K562 (cell line): Measurements from ENCODE around the gene SLC19A2.

ENCODE experiments used
- GABPA ChIP-seq: fragments of 200-800 bp; sonication (Bioruptor generic); conservative IDR thresholded peaks from 2 replicates; pipeline ENCODE4 v1.6.1; 2016; ENCODE audit warnings: low read depth, missing genetic modification characterization, missing compliant biosample characterization
- MTF1 ChIP-seq: fragments of 250-450 bp; sonication (Bioruptor Pico); IDR thresholded peaks from 2 replicates; pipeline ENCODE4 v1.9.0; 2021; ENCODE audit warnings: moderate library complexity, mild to moderate bottlenecking, inconsistent platforms, borderline replicate concordance
- NR4A1 ChIP-seq, 2 experiments: fragments of 250-450 bp in 1 of 2; fragments of 450-650 bp in 1 of 2; sonication (Bioruptor Pico) in 1 of 2; IDR thresholded peaks; 2 replicates each; pipeline versions ENCODE4 v1.4.0 to v1.6.1; 2016 to 2020; ENCODE audit warnings: mild to moderate bottlenecking in 2 of 2, missing compliant biosample characterization in 1 of 2, missing genetic modification characterization in 1 of 2, moderate library complexity in 1 of 2
- TF ChIP-seq, protein P1 (sequence below): sonication (generic); formaldehyde crosslinking; IDR thresholded peaks from 2 replicates; pipeline ENCODE4 v1.8.0; 2023; ENCODE audit warnings: mild to moderate bottlenecking, missing genetic modification reagents

DNA sequence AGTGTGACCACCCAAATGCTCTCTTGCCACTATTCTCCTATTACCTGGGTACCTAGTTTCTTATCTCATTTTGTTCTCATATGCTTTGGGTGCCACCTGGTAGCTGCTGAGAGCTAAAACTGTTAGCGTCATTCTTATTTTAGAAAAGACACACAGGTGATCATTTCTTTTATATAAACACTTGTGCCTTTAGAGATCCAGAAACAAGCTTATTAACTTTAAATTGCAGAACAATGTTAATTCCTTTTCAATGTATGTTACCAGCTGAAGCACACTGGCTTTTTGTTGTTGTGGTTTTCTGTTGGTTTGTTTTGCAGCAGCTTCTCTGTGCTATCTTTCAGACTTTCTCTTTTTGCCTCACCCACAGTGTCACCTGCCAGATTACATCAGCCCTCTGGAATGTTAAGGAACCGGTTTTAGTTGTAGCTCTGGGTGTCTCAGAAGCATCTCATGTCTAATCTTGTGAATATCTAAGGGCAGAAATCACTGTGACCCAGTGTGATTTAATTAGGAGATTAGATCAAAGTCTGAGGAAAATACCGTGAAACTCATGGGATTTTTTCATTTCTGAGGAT lies 43.4 kb upstream of the SLC19A2 start:
- TF ChIP-seq, protein P1, sequence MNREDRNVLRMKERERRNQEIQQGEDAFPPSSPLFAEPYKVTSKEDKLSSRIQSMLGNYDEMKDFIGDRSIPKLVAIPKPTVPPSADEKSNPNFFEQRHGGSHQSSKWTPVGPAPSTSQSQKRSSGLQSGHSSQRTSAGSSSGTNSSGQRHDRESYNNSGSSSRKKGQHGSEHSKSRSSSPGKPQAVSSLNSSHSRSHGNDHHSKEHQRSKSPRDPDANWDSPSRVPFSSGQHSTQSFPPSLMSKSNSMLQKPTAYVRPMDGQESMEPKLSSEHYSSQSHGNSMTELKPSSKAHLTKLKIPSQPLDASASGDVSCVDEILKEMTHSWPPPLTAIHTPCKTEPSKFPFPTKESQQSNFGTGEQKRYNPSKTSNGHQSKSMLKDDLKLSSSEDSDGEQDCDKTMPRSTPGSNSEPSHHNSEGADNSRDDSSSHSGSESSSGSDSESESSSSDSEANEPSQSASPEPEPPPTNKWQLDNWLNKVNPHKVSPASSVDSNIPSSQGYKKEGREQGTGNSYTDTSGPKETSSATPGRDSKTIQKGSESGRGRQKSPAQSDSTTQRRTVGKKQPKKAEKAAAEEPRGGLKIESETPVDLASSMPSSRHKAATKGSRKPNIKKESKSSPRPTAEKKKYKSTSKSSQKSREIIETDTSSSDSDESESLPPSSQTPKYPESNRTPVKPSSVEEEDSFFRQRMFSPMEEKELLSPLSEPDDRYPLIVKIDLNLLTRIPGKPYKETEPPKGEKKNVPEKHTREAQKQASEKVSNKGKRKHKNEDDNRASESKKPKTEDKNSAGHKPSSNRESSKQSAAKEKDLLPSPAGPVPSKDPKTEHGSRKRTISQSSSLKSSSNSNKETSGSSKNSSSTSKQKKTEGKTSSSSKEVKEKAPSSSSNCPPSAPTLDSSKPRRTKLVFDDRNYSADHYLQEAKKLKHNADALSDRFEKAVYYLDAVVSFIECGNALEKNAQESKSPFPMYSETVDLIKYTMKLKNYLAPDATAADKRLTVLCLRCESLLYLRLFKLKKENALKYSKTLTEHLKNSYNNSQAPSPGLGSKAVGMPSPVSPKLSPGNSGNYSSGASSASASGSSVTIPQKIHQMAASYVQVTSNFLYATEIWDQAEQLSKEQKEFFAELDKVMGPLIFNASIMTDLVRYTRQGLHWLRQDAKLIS (CRISPR knock-in tag) = no peak
- no peak for TF ChIP-seq MTF1
- TF ChIP-seq GABPA (tag) = no peak
- no peak for TF ChIP-seq NR4A1 (CRISPR knock-in tag; IDR thresholded peaks at IDR 0.05)
- TF ChIP-seq NR4A1 (tag; IDR thresholded peaks at IDR 0.05) = no peak
